Endothelial cell of umbilical vein (primary cell): ENCODE data around the gene PRKAR2B. TPM values are rescaled to one million over a fixed set of nuclear protein-coding genes. Genes with fewer than 3 reads are reported as not detected.

Source experiments
- BruUV-seq: library from RNA; stranded (reverse); fragments of 400-500 nt; replicated peaks from 2 replicates; lab custom pipeline; 2021; lab: Mats Ljungman, UMichigan
- CTCF ChIA-PET: fragments of 300-600, 350-600 bp; sonication (Branson Sonifier 250); formaldehyde crosslinking; loops from one replicate; lab custom pipeline; 2021; ENCODE audit warnings: antibody characterized with exemption, inconsistent platforms; lab: Charles Lee
- POLR2A ChIA-PET: fragments of 300-600, 350-600 bp; sonication (Branson Sonifier 250); formaldehyde crosslinking; loops from one replicate; lab custom pipeline; 2021; ENCODE audit warnings: antibody characterized with exemption, inconsistent platforms; lab: Charles Lee
- DNase-seq: peaks from one replicate; pipeline ENCODE4 v3.0.0-alpha.2; 2011; ENCODE audit warnings: low read depth, low spot score
- FAIRE-seq: peaks from 2 replicates; lab custom pipeline; 2011; peaks lifted over from hg19 to GRCh38; lab: Jason Lieb, UNC
- H2AFZ ChIP-seq: 2 replicates; pipeline ENCODE4 v1.6.0; 2012; ENCODE audit warnings: low read depth, low read length, control low read depth, inconsistent platforms
- H3K27ac ChIP-seq: 2 replicates; pipeline ENCODE4 v1.5.1; 2011; ENCODE audit warnings: low read depth, mild to moderate bottlenecking, control low read depth, low read length, moderate library complexity; ENCODE audit not compliant: insufficient read depth
- H3K27me3 ChIP-seq, 2 experiments: 2 replicates each; pipeline versions ENCODE4 v1.6.0 to v1.6.1; 2011; ENCODE audit warnings: low read length in 2 of 2, mixed read lengths in 1 of 2; ENCODE audit not compliant: control insufficient read depth in 2 of 2, insufficient read depth in 2 of 2
- H3K36me3 ChIP-seq, 2 experiments: 2 replicates in 1 of 2; 3 replicates in 1 of 2; pipeline ENCODE4 v1.5.1; 2011; ENCODE audit warnings: low read length in 2 of 2, mild to moderate bottlenecking in 1 of 2, moderate library complexity in 1 of 2; ENCODE audit not compliant: control insufficient read depth in 2 of 2, insufficient read depth in 2 of 2; ENCODE audit errors: extremely low read depth in 1 of 2
- H3K4me1 ChIP-seq: 3 replicates; pipeline ENCODE4 v1.5.1; 2011; ENCODE audit warnings: mild to moderate bottlenecking, low read length; ENCODE audit not compliant: control insufficient read depth, insufficient read depth; ENCODE audit errors: extremely low read depth
- H3K4me2 ChIP-seq: 2 replicates; pipeline ENCODE4 v1.6.1; 2011; ENCODE audit warnings: low read length, control low read depth, mixed read lengths; ENCODE audit not compliant: insufficient read depth
- H3K4me3 ChIP-seq, 3 experiments: fragments of 200-600 bp in 1 of 3; sonication (generic), shearing (Covaris generic) in 1 of 3; replicated peaks in 1 of 3; 2 replicates each; pipeline ENCODE4 v1.5.1; 2011 to 2016; ENCODE audit warnings: control low read depth in 3 of 3, low read length in 3 of 3, mild to moderate bottlenecking in 2 of 3, inconsistent platforms in 1 of 3, low read depth in 1 of 3, moderate library complexity in 1 of 3; ENCODE audit not compliant: insufficient read depth in 1 of 3
- H3K79me2 ChIP-seq: 2 replicates; pipeline ENCODE4 v1.6.0; 2012; ENCODE audit warnings: low read length, inconsistent platforms; ENCODE audit not compliant: control insufficient read depth, insufficient read depth
- H3K9ac ChIP-seq: replicated peaks from 2 replicates; pipeline ENCODE3; 2011; ENCODE audit warnings: low read length, control low read depth; ENCODE audit not compliant: insufficient read depth; ENCODE audit errors: extremely low read depth
- H3K9me1 ChIP-seq: replicated peaks from 3 replicates; pipeline ENCODE4 v1.6.0; 2011; ENCODE audit warnings: mild to moderate bottlenecking, low read length; ENCODE audit not compliant: control insufficient read depth, insufficient read depth; ENCODE audit errors: extremely low read depth
- H3K9me3 ChIP-seq: replicated peaks from 2 replicates; pipeline ENCODE4 v1.5.1; 2012; ENCODE audit warnings: low read length, inconsistent platforms; ENCODE audit not compliant: control insufficient read depth, insufficient read depth
- H4K20me1 ChIP-seq: replicated peaks from 2 replicates; pipeline ENCODE3; 2011; ENCODE audit warnings: mild to moderate bottlenecking, low read length; ENCODE audit not compliant: control insufficient read depth, insufficient read depth; ENCODE audit errors: extremely low read depth
- CTCF ChIP-seq, 2 donors: IDR thresholded peaks; 1 replicate in 1 of 2; 2 replicates in 1 of 2; pipeline ENCODE4 v1.5.1; 2011; ENCODE audit warnings: low read length in 2 of 2, mild to moderate bottlenecking in 2 of 2, moderate library complexity in 2 of 2, control low read depth in 1 of 2, inconsistent platforms in 1 of 2, low read depth in 1 of 2; ENCODE audit not compliant: insufficient read depth in 1 of 2; ENCODE audit errors: extremely low read depth in 1 of 2
- EZH2 ChIP-seq: IDR thresholded peaks from 2 replicates; pipeline ENCODE4 v1.6.1; 2012; ENCODE audit warnings: borderline replicate concordance, low read depth, mild to moderate bottlenecking, moderate library complexity, low read length, inconsistent platforms; ENCODE audit not compliant: severe bottlenecking
- FOS ChIP-seq: IDR thresholded peaks from 2 replicates; pipeline ENCODE4 v1.6.1; 2011; ENCODE audit warnings: mild to moderate bottlenecking, low read length, moderate library complexity, borderline replicate concordance; ENCODE audit not compliant: insufficient read depth
- GATA2 ChIP-seq: IDR thresholded peaks from 2 replicates; pipeline ENCODE4 v1.7.0; 2011; ENCODE audit warnings: low read depth, mild to moderate bottlenecking, moderate library complexity, mixed read lengths, low read length; ENCODE audit not compliant: insufficient read length, insufficient read depth
- JUN ChIP-seq: IDR thresholded peaks from 2 replicates; pipeline ENCODE4 v1.6.1; 2011; ENCODE audit warnings: borderline replicate concordance, low read depth; ENCODE audit not compliant: insufficient read length, insufficient read depth
- MAX ChIP-seq: IDR thresholded peaks from 2 replicates; pipeline ENCODE4 v1.6.1; 2011; ENCODE audit not compliant: insufficient read depth, insufficient read length
- MYC ChIP-seq: IDR thresholded peaks from one replicate; pipeline ENCODE4 v1.6.1; 2011; ENCODE audit warnings: mild to moderate bottlenecking, low read depth, low read length
- POLR2A ChIP-seq: IDR thresholded peaks from 2 replicates; pipeline ENCODE4 v1.6.1; 2012; ENCODE audit warnings: low read depth, mild to moderate bottlenecking, control low read depth, low read length
- POLR2AphosphoS5 ChIP-seq: IDR thresholded peaks from 2 replicates; pipeline ENCODE4 v1.6.1; 2012; ENCODE audit warnings: low read depth, mild to moderate bottlenecking, control low read depth, low read length, moderate library complexity; ENCODE audit not compliant: insufficient read depth
- dilution Hi-C: fragments of 300-500 bp; cut with MboI; formaldehyde crosslinking; loops from one replicate; pipeline ENCODE4 v1.15.0; 2019; ENCODE audit warnings: low sequenced_read_pairs; ENCODE audit not compliant: extremely low pct_ligation_motif_present
- intact Hi-C: fragments of 100-400 bp; cut with micrococcal nuclease; formaldehyde crosslinking; loops from one replicate; pipeline ENCODE4 v1.10.0; 2022
- polyA plus RNA-seq, 4 experiments: library from polyadenylated mRNA; depleted of rRNA in 3 of 4; stranded (reverse) in 3 of 4; unstranded in 1 of 4; fragments of >200 nt; gene quantifications; 2 replicates each; pipeline versions ENCODE4 v1.2.1 to v1.2.3, GENCODE V29; 2011 to 2012; ENCODE audit warnings: missing spikeins in 1 of 4
- total RNA-seq: library from RNA; stranded (reverse); gene quantifications from 2 replicates; pipeline ENCODE4 v1.2.3, GENCODE V29; 2021

PRKAR2B gene
- total and polyA plus RNA-seq, 2 donors (not counting 3 experiments of a cell fraction or from before 2014, with no cell fraction given): 10.7 to 39.8 TPM

GRCh38 chr7:107037717-107038603, 6.5 kb upstream of the PRKAR2B start:
- Histone ChIP-seq H3K79me2 (no peaks in the 10 kb centered on the region), H3K4me1 (peaks cover 5% of the 10 kb centered on the region), H3K9ac (no peak overlapping the region), H2AFZ (no peak overlapping the region), H3K27me3 (no peaks in the 10 kb centered on the region), H3K9me3 (no peaks in the 10 kb centered on the region), H3K9me1 (no peaks in the 10 kb centered on the region), H3K4me2 (no peak overlapping the region), H4K20me1 (no peaks in the 10 kb centered on the region), H3K27ac (no peak overlapping the region), H3K36me3 (no peaks in the 10 kb centered on the region), H3K4me3 (no peak overlapping the region)
- TF ChIP-seq CTCF (IDR thresholded peaks at IDR 0.05; ENCODE audit: extremely low read depth in 1 of 2, insufficient read depth in 1 of 2, low read depth in 1 of 2, low read length in 2 of 2) (no peak), POLR2AphosphoS5 (no peak), POLR2A (no peak), MAX (no peak), EZH2 (no peak), GATA2 (no peak), JUN (no peak), MYC (no peak), FOS (no peak)
- BruUV-seq: no TSS peak
- DNase-seq (no peak), FAIRE-seq (no peak)
- intact Hi-C loops: no loop called here
- CTCF ChIA-PET: interaction anchor here (1.1 to 2.8 kb wide), 2 partner anchors 91 to 110 kb away, joined by 3 to 9 read pairs; no protein-coding TSS in a partner anchor
- POLR2A ChIA-PET: no interaction called here
- dilution Hi-C loops: no loop called here
